ENCODE measurements around the gene RGPD3. TPM values are rescaled to one million over a fixed set of nuclear protein-coding genes. Genes with fewer than 3 reads are reported as not detected.

RGPD3 gene
- total RNA-seq (2022; extraction: Qiagen RNA extraction) = 0.14 to 0.25 TPM (median 0.16 TPM) in 5 replicates

GRCh38 chr2:106468107-106468506 is at the start of gene RGPD3:
Gene RGPD3, minus strand, starts transcription at chr2:106468413. Its CDS starts 125 bp downstream, at chr2:106468288.

GRCh38 chr2:106486551-106487385 is 18.6 kb upstream of the RGPD3 start, which contains the start of gene CD8B2:
Gene CD8B2, plus strand, starts transcription at chr2:106487364. Its CDS starts 63 bp downstream, at chr2:106487427.

Other genes starting within 250 kb of the RGPD3 start
- not detected in 5 replicates for gene CD8B2, start 19.0 kb upstream of the RGPD3 start, total RNA-seq (2022; extraction: Qiagen RNA extraction)